SIG-M5 (cell line): ENCODE data around the gene C6orf15.
"Not testable (repeated sequence)": the region's sequence is repeated elsewhere in the genome, so short reads cannot be mapped to it uniquely, and the experiment has no call there.

Experiments
- DNase-seq: peaks from one replicate; lab custom pipeline; 2025; lab: John Stamatoyannopoulos, UW

Gene C6orf15

GRCh38 chr6:31067891-31068668 is 44.3 kb downstream of the C6orf15 start:
- DNase-seq: not testable (repeated sequence)

DNA sequence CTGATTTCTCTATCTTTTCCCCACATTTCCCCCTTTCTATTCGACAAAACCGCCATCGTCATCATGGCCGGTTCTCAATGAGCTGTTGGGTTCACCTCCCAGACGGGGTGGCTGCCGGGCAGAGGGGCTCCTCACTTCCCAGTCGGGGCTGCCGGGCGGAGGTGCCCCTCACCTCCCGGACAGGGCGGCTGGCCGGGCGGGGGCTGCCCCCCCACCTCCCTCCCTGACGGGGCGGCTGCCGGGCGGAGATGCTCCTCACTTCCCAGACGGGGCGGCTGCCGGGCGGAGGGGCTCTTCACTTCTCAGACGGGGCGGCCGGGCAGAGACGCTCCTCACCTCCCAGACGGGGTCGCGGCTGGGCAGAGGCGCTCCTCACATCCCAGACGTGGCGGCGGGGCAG is 45.3 kb downstream of the C6orf15 start:
- not testable (repeated sequence) for DNase-seq

DNA sequence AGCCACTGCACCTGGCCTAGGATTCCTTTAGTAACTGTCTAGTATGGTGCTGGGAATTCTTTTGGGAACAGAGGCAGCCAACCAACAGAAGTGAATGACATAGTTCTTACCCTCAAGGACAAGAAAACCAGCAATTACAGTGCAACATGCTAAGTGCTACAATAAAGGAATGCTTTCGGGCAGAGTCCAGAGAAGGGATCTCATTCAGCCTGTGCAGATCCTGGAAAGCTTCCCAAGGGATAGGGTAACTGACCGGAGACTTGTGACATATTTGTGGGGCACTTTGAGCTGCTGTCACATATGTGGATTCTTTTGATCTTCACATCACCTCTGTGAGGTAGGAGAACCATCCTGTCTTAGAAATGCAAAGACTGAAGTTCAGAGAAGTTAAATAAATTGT is 46.8 kb downstream of the C6orf15 start:
- no peak for DNase-seq

DNA sequence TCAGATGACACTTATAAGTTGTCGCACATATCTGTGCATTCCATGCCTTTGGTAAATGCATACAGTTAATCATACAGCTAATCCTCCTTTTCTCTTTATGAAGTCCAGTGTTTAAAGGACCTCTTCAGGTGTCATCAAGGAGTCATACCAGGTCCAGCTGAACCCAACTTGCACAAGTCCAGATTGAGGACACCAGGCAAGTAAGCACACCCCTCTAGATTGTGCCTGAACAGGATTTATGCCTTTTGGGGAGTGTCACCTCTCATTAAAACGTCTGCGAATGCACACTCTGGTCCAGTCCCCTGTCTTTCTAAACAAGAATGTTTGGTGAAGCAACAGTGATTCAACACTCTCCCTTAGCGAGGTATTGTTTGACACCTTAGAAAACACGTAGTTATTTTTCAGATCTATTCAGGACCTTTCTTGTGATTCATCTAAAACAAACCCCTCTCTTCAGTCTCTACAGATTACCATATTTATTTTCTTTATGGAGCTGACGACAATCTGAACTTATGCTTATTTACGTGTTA is 48.4 kb downstream of the C6orf15 start:
- DNase-seq: no peak
